Upper lobe of left lung (tissue), 6 donors: ENCODE results near the gene ILDR2. TPM values are rescaled to one million over a fixed set of nuclear protein-coding genes. Genes with fewer than 3 reads are reported as not detected.

Source experiments
- ATAC-seq, 2 donors: fragments of 200-7000 bp; cut with Tn5 transposase; one replicate each; pipeline ENCODE4 v1.9.1; 2022; ENCODE audit warnings: mild to moderate bottlenecking in 2 of 2, moderate library complexity in 2 of 2; ENCODE audit not compliant: low FRiP score in 2 of 2
- DNase-seq, 2 donors: peaks; one replicate each; pipeline ENCODE4 v3.0.0-alpha.2; 2019 to 2020
- H3K27ac ChIP-seq, 4 donors: fragments of 200-600 bp; sonication (generic); one replicate each; pipeline ENCODE4 v1.5.1; 2016 to 2019
- H3K27me3 ChIP-seq, 4 donors: fragments of 200-600 bp; sonication (generic); one replicate each; pipeline ENCODE4 v1.5.1; 2017 to 2019
- H3K36me3 ChIP-seq, 4 donors: fragments of 200-600 bp; sonication (generic); one replicate each; pipeline ENCODE4 v1.5.1; 2016 to 2019
- H3K4me1 ChIP-seq, 4 donors: fragments of 200-600 bp; sonication (generic); one replicate each; pipeline ENCODE4 v1.5.1; 2018 to 2019
- H3K4me3 ChIP-seq, 4 donors: fragments of 200-600 bp; sonication (generic); one replicate each; pipeline ENCODE4 v1.5.1; 2017 to 2019; ENCODE audit warnings: mild to moderate bottlenecking in 2 of 4, moderate library complexity in 1 of 4
- H3K9me3 ChIP-seq, 4 donors: fragments of 200-600 bp; sonication (generic); one replicate each; pipeline ENCODE4 v1.5.1; 2018 to 2019
- CTCF ChIP-seq, 6 experiments: fragments of 450-650 bp in 4 of 6; fragments of 200-600 bp in 2 of 6; sonication (generic) in 2 of 6; IDR thresholded peaks; one replicate each; pipeline ENCODE4 v1.5.1; 2016 to 2019; ENCODE audit warnings: antibody characterized with exemption in 6 of 6
- EP300 ChIP-seq, 4 donors: sonication (generic); formaldehyde crosslinking; IDR thresholded peaks; one replicate each; pipeline ENCODE4 v1.5.1; 2017; ENCODE audit warnings: antibody characterized with exemption in 4 of 4, control low read depth in 2 of 4
- POLR2A ChIP-seq, 4 donors: fragments of 450-650 bp; IDR thresholded peaks; one replicate each; pipeline ENCODE4 v1.5.1; 2016 to 2017; ENCODE audit warnings: antibody characterized with exemption in 4 of 4, mild to moderate bottlenecking in 2 of 4
- POLR2AphosphoS5 ChIP-seq, 2 donors: sonication (generic); formaldehyde crosslinking; IDR thresholded peaks; one replicate each; pipeline ENCODE4 v1.5.1; 2017; ENCODE audit warnings: antibody characterized with exemption in 2 of 2
- WGBS, 2 donors: methylation state at CpG; one replicate each; pipeline ENCODE4 v1.1.5; 2017 to 2018; 5-methylcytosine and 5-hydroxymethylcytosine counted together
- small RNA-seq, 4 donors: library from RNA; depleted of rRNA; stranded (forward); fragments of <200 nt; gene quantifications; one replicate each; pipeline ENCODE3, GENCODE V24; 2016
- total RNA-seq, 6 donors: library from RNA; depleted of rRNA in 4 of 6; stranded (reverse); fragments of >200 nt in 4 of 6; gene quantifications; one replicate each; pipeline versions ENCODE4 v1.1.0 to v1.2.1, GENCODE V29; 2016 to 2021
- donor health status: DM: no; HTN: no; CAD: no; lungs with moderate emphysema.
- donor health status: DM: no; HTN: yes; CAD: no; lungs with severe emphysema.

ILDR2 gene
- total RNA-seq, 6 donors from 2014 or later = under 0.01 to 3.3 (median 0.84) TPM

GRCh38 chr1:166868639-166869038 is 106.7 kb downstream of the ILDR2 start:
- no peak overlapping the region for H3K4me3 ChIP-seq
- H3K27ac ChIP-seq = no peak overlapping the region
- peaks cover 5 to 33% (median 12%) of the 10 kb centered on the region in 4 donors for H3K36me3 ChIP-seq
- TF ChIP-seq EP300 (IDR thresholded peaks at IDR 0.05) = no peak
- TF ChIP-seq POLR2A (IDR thresholded peaks at IDR 0.05) = no peak
- H3K9me3 ChIP-seq = no peaks in the 10 kb centered on the region
- H3K4me1 ChIP-seq = peaks cover 0 to 16% (median 3%) of the 10 kb centered on the region in 4 donors
- H3K27me3 ChIP-seq = no peaks in the 10 kb centered on the region
- ATAC-seq (no peak), DNase-seq (no peak)
- WGBS, 2 donors = 73 to 82% methylated on average over 6 to 7 of the region's 7 CpGs

GRCh38 chr1:166865926-166866325 is 109.4 kb downstream of the ILDR2 start:
- Histone ChIP-seq H3K27ac (peak overlapping the region in 1 of 4 donors; percentile 16), H3K9me3 (no peaks in the 10 kb centered on the region), H3K4me3 (no peak overlapping the region), H3K27me3 (no peaks in the 10 kb centered on the region), H3K36me3 (peaks cover 10 to 58% (median 16%) of the 10 kb centered on the region in 4 donors), H3K4me1 (peaks cover 0 to 6% (median 1%) of the 10 kb centered on the region in 4 donors)
- 70 to 81% methylated on average over 5 of the region's 5 CpGs for WGBS, 2 donors
- ATAC-seq (no peak), DNase-seq (no peak)
- TF ChIP-seq POLR2AphosphoS5 (IDR thresholded peaks at IDR 0.05) = peak in 1 of 2 donors; percentile 56
- TF ChIP-seq POLR2A (IDR thresholded peaks at IDR 0.05) = no peak
- TF ChIP-seq EP300 (IDR thresholded peaks at IDR 0.05) = no peak
- no peak for TF ChIP-seq CTCF (IDR thresholded peaks at IDR 0.05)

- H3K36me3 ChIP-seq = peaks cover 10 to 95% (median 35%) of the 10 kb centered on the region in 4 donors
- no peak for DNase-seq
- H3K27ac ChIP-seq = no peak overlapping the region
- no peaks in the 10 kb centered on the region for H3K4me1 ChIP-seq
- H3K9me3 ChIP-seq = no peaks in the 10 kb centered on the region
- WGBS, 2 donors = 74 to 98% methylated on average over 4 to 5 of the region's 5 CpGs
- no peak for TF ChIP-seq CTCF (IDR thresholded peaks at IDR 0.05)
- no peak for TF ChIP-seq EP300 (IDR thresholded peaks at IDR 0.05)
- TF ChIP-seq POLR2AphosphoS5 (IDR thresholded peaks at IDR 0.05) = no peak
- no peak for TF ChIP-seq POLR2A (IDR thresholded peaks at IDR 0.05)
- H3K4me3 ChIP-seq = no peak overlapping the region
- ATAC-seq = peak in 1 of 2 donors; percentile 59
- no peaks in the 10 kb centered on the region for H3K27me3 ChIP-seq
These were observed 115.7 kb downstream of the ILDR2 start for GRCh38 chr1:166859597-166859996.

GRCh38 chr1:166858726-166859419 is 116.5 kb downstream of the ILDR2 start:
- H3K27ac ChIP-seq = no peak overlapping the region
- no peaks in the 10 kb centered on the region for H3K9me3 ChIP-seq
- no peak overlapping the region for H3K4me3 ChIP-seq
- TF ChIP-seq CTCF (IDR thresholded peaks at IDR 0.05) = no peak
- no peak for TF ChIP-seq EP300 (IDR thresholded peaks at IDR 0.05)
- TF ChIP-seq POLR2AphosphoS5 (IDR thresholded peaks at IDR 0.05) = no peak
- no peak for TF ChIP-seq POLR2A (IDR thresholded peaks at IDR 0.05)
- peak in 1 of 2 donors; percentile 11 for DNase-seq
- no peaks in the 10 kb centered on the region for H3K27me3 ChIP-seq
- ATAC-seq = no peak
- peaks cover 10 to 95% (median 33%) of the 10 kb centered on the region in 4 donors for H3K36me3 ChIP-seq
- H3K4me1 ChIP-seq = no peaks in the 10 kb centered on the region
- 76% methylated on average over 7 of the region's 7 CpGs for WGBS, 2 donors

Small RNAs within 50 kb of the gene (small RNA-seq; reads per million reads assigned to genes)
- gene RNA5SP65 = 6.5 to 43.6 (median 8.6) reads per million in 4 donors

Other genes with a start within 250 kb of the ILDR2 start
- gene POGK, start 136.1 kb downstream of the ILDR2 start, total RNA-seq = 10 to 100 TPM; 45.9 to 78.0 (median 67.8) TPM
- gene TADA1, start 99.3 kb downstream of the ILDR2 start, total RNA-seq = 10 to 100 TPM in 2 of 6 donors, 1 to 10 TPM in 4; 2.6 to 15.3 (median 8.5) TPM
- not detected for gene MAEL, start 13.7 kb upstream of the ILDR2 start, total RNA-seq
- 10 to 100 TPM in 1 of 6 donors, 1 to 10 TPM in 4, under 1 TPM in 1; 0.89 to 18.4 (median 3.8) TPM for gene GPA33, start 114.8 kb upstream of the ILDR2 start, total RNA-seq
- under 1 TPM in 3 of 6 donors, not detected in 3; 0.10 to 0.30 (median 0.23) TPM for gene STYXL2, start 118.5 kb upstream of the ILDR2 start, total RNA-seq
- gene POU2F1, start 245.3 kb upstream of the ILDR2 start, total RNA-seq = 10 to 100 TPM in 5 of 6 donors, 1 to 10 TPM in 1; 9.1 to 26.8 (median 15.6) TPM